AML-193 (cell line): Measurements from ENCODE around the gene SLMAP.
"Not testable (repeated sequence)": the region's sequence is repeated elsewhere in the genome, so short reads cannot be mapped to it uniquely, and the experiment has no call there.

Experiments used
- DNase-seq, 2 experiments: peaks; one replicate each; lab custom pipeline; 2025; lab: John Stamatoyannopoulos, UW

The SLMAP gene

DNA sequence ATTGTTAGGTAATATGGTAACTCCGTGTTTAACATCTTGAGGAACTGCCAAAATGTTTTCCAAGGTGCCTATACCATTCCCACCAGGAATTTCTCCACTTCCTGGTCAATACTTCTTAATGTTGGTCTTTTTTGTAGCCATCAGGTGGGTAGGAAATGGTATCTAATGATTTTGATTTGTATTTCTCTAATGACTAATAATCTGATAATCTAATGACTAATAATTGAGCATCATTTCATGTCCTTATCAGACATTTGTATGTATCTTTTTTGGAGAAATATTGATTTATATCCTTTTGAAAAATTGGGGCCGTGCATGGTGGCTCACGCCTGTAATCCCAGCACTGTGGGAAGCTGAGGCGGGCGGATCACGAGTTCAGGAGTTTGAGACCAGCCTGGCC is 38.8 kb downstream of the SLMAP start:
- DNase-seq = no peak

- DNase-seq = no peak
These were observed 40.2 kb downstream of the SLMAP start for GRCh38 chr3:57796261-57796660.

DNA sequence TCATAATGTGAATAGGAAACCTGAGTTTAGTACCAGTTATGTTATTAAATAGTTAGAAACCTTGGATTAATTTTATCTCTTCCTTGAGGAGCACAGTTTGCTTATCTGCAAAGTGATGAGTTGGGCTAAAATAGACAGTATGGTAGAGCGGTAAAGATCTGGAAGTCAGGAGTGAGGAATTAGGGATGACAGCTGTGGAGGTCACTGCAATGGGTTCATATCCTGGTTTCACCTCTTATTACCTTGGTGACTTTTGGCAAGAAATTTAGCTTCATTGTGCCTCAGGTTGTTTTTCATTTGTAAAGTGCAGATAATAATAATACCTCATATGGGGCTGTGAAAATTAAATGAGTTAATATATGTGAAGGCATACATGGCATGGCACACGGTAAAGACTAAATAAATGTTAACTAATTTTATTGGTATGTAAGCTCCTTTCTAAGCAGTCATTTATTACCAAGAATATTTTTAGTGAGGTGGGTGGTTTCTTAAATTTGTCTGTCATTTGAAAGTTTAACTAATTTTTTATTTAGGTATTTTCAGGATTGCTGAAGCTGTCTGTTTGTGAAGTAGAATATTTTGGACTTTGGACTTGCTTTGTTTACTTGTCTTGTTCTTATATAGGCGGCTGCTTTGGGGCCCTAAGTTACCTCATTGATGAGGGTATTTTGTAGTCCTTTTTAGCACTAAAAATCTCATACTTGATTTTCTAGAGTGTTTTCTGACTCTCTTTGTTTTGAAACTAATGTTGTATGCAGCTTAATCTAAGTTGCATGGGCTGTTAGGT is 41.8 kb downstream of the SLMAP start:
- no peak for DNase-seq

DNA sequence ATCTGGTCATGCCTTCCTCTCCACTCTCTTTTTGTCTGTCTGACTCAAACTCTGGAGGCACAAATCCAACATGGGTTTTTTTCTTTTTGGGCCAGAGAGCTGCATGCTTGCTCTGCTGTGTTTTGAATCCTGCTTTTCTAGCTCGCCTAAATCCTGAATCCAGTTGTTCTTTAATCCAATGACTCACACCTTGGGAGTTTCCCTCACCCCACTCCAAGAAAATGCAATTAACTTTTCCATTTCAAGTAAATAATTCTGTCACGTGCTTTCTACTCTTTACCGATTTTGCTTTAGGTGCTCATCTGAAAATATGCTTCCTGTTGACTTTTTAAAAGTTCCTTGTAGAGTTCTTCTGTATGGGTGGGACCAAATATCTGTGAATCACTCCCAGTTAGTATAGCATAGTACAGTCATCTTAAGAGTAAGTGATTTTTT is 47.6 kb downstream of the SLMAP start:
- no peak for DNase-seq

- DNase-seq = no peak
These were observed 49.2 kb downstream of the SLMAP start for GRCh38 chr3:57805266-57805665.

GRCh38 chr3:57805674-57806073 is 49.6 kb downstream of the SLMAP start:
- DNase-seq = peak in 1 of 2 experiments; percentile 17

DNA sequence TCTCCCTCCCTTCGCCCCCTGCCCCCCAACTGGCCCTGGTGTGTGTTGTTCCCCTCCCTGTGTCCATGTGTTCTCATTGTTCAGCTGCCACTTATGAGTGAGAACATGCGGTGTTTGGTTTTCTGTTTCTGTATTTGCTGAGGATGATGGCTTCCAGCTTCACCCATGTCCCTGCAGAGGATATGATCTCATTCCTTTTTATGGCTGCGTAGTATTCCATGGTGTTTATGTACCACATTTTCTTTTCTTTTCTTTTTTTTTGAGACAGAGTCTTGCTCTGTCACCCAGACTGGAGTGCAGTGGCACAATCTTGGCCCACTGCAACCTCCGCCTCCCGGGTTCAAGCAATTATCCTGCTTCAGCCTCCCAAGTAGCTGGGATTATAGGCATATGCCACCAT is 50.1 kb downstream of the SLMAP start:
- DNase-seq = not testable (repeated sequence)

- no peak for DNase-seq
These were observed 53.0 kb downstream of the SLMAP start for GRCh38 chr3:57808961-57809608.

- DNase-seq = no peak
These were observed 53.5 kb downstream of the SLMAP start for GRCh38 chr3:57809609-57809968.

DNA sequence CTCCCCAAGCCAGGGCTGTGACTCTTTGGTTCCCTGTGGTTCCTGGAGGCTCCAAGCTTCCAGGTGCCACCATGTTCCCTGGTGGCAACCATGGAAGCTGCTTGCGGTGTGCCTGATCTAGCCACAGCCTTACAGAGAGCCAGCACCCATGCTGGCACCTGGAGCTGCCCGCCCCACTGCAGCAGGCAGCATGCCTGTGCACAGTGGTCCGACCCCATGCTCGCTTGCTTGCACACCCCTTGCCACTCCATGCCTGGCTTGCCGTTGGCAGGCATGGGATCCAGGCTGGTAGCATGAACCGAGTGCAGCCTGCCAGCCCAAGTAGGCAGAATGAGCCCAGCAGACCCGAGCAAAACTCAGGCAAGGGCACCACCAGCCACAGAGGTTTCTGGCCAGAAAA is 53.9 kb downstream of the SLMAP start:
- no peak for DNase-seq

GRCh38 chr3:57810471-57811137 is 54.5 kb downstream of the SLMAP start:
- DNase-seq = no peak

DNA sequence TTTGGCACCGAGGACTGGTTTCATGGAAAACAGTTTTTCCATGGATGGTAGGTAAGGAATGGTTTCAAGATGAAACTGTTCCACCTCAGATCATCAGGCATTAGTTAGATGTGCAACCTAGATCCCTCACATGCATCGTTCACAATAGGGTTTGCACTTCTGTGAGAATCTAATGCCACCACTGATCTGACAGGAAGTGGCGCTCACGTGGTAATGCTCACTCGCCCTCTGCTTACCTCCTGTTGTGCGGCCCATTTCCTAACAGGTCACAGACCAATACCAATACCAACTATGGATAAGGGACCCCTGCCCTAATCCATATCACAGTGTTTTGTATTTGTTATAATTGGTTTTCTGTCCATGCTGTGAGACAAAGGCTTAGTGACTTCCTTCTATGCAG is 58.9 kb downstream of the SLMAP start:
- no peak for DNase-seq

GRCh38 chr3:57816471-57817095 is 60.5 kb downstream of the SLMAP start:
- peak; percentile 80 to 84 for DNase-seq

GRCh38 chr3:57818772-57819171 is 62.7 kb downstream of the SLMAP start:
- no peak for DNase-seq

GRCh38 chr3:57820479-57820878 is 64.4 kb downstream of the SLMAP start:
- DNase-seq = no peak

DNA sequence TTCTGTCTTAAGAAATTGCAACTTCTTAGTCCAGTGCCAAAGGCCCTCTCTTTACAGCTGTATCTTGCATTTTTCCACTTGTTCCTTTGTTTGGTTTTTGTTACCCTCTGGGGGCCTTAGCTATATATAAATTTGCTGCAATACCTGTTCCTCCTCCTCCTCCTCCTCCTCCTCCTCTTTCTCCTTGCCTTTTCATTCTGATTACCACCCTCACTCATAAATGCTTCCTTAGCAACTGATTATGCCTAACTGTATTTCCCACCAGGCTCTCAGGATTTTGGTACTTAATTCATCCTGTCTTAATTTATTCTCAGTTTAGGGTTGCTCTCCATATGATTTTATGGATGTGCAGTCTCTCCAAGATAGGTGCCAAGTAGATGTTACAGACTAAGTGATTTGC is 65.7 kb downstream of the SLMAP start:
- DNase-seq = no peak

DNA sequence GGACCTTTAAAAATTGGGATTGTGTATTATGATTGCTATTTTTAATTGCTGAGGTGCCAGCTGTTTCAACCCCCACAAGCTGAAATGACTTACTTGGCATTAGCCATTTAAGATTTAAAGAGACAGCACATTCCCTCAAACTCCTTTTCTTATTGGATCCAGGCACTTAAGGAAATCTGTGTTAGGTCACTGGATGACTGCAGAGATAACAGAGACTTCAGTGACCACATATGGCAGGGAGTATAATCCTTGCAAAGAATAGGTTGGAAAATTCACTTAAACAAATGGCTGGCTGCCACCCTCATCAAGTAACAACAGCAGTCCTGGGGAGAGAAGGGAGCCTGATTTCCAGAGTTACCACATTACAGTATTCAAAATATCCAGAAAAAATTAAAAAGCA is 66.6 kb downstream of the SLMAP start:
- DNase-seq = no peak

DNA sequence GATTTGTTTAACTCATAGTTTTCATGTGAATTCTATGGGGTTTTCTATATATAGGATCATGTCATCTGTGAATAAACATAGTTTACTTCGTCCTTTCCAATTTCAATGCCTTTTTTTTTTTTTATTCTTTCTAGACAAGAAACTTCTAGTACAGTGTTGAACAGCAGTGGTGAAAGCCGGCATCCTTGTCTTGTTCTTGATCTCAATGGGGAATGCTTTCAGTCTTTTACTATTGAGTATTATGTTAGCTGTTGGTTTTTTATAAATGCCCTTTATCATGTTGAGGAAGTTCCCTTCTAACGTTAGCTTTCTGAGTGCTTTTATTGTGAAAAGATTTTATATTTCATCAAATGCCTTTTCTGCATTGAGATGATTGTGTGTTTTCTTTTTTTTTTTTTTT is 69.0 kb downstream of the SLMAP start:
- no peak for DNase-seq

GRCh38 chr3:57826245-57826951 is 70.3 kb downstream of the SLMAP start:
- DNase-seq = peak in 1 of 2 experiments; percentile 15

- no peak for DNase-seq
These were observed 71.0 kb downstream of the SLMAP start for GRCh38 chr3:57826952-57827723.

DNA sequence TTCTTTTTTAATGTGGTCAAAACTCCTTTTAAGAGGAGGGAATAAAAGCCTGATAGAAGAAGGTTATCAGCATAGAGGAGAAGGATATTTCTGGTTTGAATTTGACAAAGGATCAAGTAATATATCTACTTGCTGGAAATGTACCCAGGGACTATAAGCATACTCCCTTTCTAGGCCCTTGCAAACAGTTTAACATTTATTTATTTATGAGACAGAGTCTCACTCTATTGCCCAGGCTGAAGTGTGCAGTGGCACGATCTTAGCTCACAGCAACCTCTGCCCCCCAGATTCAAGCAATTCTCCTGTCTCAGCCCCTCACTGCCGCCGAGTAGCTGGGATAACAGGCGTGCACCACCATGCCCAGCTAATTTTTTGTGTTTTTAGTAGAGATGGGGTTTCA is 71.6 kb downstream of the SLMAP start:
- no peak for DNase-seq
